Nephron progenitor cell (in vitro differentiated cells): ENCODE measurements around the gene PRCD.

ENCODE experiments used
- DNase-seq: peaks from one replicate; pipeline ENCODE4 v3.0.0; 2021
- H3K27ac Mint-ChIP-seq: 2 replicates; pipeline ENCODE4 v1.8.0; 2021; ENCODE audit warnings: mild to moderate bottlenecking, moderate library complexity, mixed read lengths
- H3K27me3 Mint-ChIP-seq: 2 replicates; pipeline ENCODE4 v1.8.0; 2021; ENCODE audit warnings: mild to moderate bottlenecking, low read depth, mixed read lengths; ENCODE audit not compliant: poor library complexity
- H3K36me3 Mint-ChIP-seq: 2 replicates; pipeline ENCODE4 v1.8.0; 2021; ENCODE audit warnings: low read depth, mixed read lengths
- H3K4me1 Mint-ChIP-seq: 2 replicates; pipeline ENCODE4 v1.8.0; 2021; ENCODE audit warnings: mixed read lengths
- H3K4me3 Mint-ChIP-seq: 2 replicates; pipeline ENCODE4 v1.8.0; 2021; ENCODE audit warnings: mild to moderate bottlenecking, moderate library complexity, mixed read lengths
- H3K9me3 Mint-ChIP-seq: 2 replicates; pipeline ENCODE4 v1.8.0; 2021; ENCODE audit warnings: mild to moderate bottlenecking, moderate library complexity, mixed read lengths
- CTCF ChIP-seq: fragments of 200-600 bp; sonication (generic); IDR thresholded peaks from 2 replicates; pipeline ENCODE4 v1.5.0; 2021; ENCODE audit warnings: antibody characterized with exemption

Gene PRCD

GRCh38 chr17:76493505-76494167 lies 46.2 kb upstream of the PRCD start:
- no peak overlapping the region for H3K4me3 Mint-ChIP-seq

GRCh38 chr17:76495663-76496400 lies 44.0 kb upstream of the PRCD start:
- Mint-ChIP-seq H3K4me3 (no peak overlapping the region), H3K36me3 (no peaks in the 10 kb centered on the region)

More at GRCh38 chr17:76493505-76494167, 46.2 kb upstream of the PRCD start:
- no peaks in the 10 kb centered on the region for H3K36me3 Mint-ChIP-seq
- no peak for DNase-seq
- TF ChIP-seq CTCF = no peak
- peaks cover 16% of the 10 kb centered on the region for H3K27me3 Mint-ChIP-seq
- no peaks in the 10 kb centered on the region for H3K9me3 Mint-ChIP-seq
- peak overlapping the region; percentile 68 for H3K27ac Mint-ChIP-seq
- H3K4me1 Mint-ChIP-seq = peaks cover 40% of the 10 kb centered on the region

GRCh38 chr17:76496464-76496863 lies 43.4 kb upstream of the PRCD start:
- H3K27me3 Mint-ChIP-seq = peaks cover 31% of the 10 kb centered on the region
- H3K9me3 Mint-ChIP-seq = no peaks in the 10 kb centered on the region
- no peak overlapping the region for H3K27ac Mint-ChIP-seq
- H3K36me3 Mint-ChIP-seq = no peaks in the 10 kb centered on the region
- peaks cover 66% of the 10 kb centered on the region for H3K4me1 Mint-ChIP-seq
- no peak for TF ChIP-seq CTCF
- no peak overlapping the region for H3K4me3 Mint-ChIP-seq
- DNase-seq = no peak

More at GRCh38 chr17:76495663-76496400, 44.0 kb upstream of the PRCD start:
- H3K4me1 Mint-ChIP-seq = peaks cover 62% of the 10 kb centered on the region
- H3K9me3 Mint-ChIP-seq = no peaks in the 10 kb centered on the region
- peaks cover 28% of the 10 kb centered on the region for H3K27me3 Mint-ChIP-seq
- H3K27ac Mint-ChIP-seq = no peak overlapping the region
- no peak for TF ChIP-seq CTCF
- DNase-seq = no peak

GRCh38 chr17:76497699-76497978 lies 42.2 kb upstream of the PRCD start:
- no peaks in the 10 kb centered on the region for H3K9me3 Mint-ChIP-seq
- H3K27ac Mint-ChIP-seq = no peak overlapping the region
- no peaks in the 10 kb centered on the region for H3K36me3 Mint-ChIP-seq
- H3K4me3 Mint-ChIP-seq = no peak overlapping the region
- H3K4me1 Mint-ChIP-seq = peaks cover 67% of the 10 kb centered on the region
- H3K27me3 Mint-ChIP-seq = peaks cover 35% of the 10 kb centered on the region
- TF ChIP-seq CTCF = no peak
- no peak for DNase-seq

GRCh38 chr17:76497979-76498875 lies 41.6 kb upstream of the PRCD start:
- peaks cover 64% of the 10 kb centered on the region for H3K4me1 Mint-ChIP-seq
- TF ChIP-seq CTCF = no peak
- H3K4me3 Mint-ChIP-seq = peak overlapping the region; percentile 71
- peaks cover 35% of the 10 kb centered on the region for H3K27me3 Mint-ChIP-seq
- peak; percentile 70 for DNase-seq
- no peaks in the 10 kb centered on the region for H3K36me3 Mint-ChIP-seq
- H3K9me3 Mint-ChIP-seq = no peaks in the 10 kb centered on the region
- peak overlapping the region; percentile 75 for H3K27ac Mint-ChIP-seq
